Omental fat pad (tissue), 4 donors: ENCODE results near the gene DEFB129. TPM values are rescaled to one million over a fixed set of nuclear protein-coding genes. Genes with fewer than 3 reads are reported as not detected.
"Not testable (repeated sequence)": the region's sequence is repeated elsewhere in the genome, so short reads cannot be mapped to it uniquely, and the experiment has no call there.

Experiments
- ATAC-seq: fragments of 150-250 bp; one replicate; pipeline ENCODE4 v1.9.1; 2016; ENCODE audit warnings: mild to moderate bottlenecking, moderate library complexity; ENCODE audit not compliant: low FRiP score
- DNase-seq: peaks from one replicate; pipeline ENCODE4 v3.0.0-alpha.2; 2019; ENCODE audit warnings: low spot score
- CTCF ChIP-seq, 3 donors: fragments of 450-650 bp; IDR thresholded peaks; one replicate each; pipeline ENCODE4 v1.5.1; 2016 to 2017; ENCODE audit warnings: antibody characterized with exemption in 3 of 3, mild to moderate bottlenecking in 3 of 3, moderate library complexity in 2 of 3
- total RNA-seq, 4 donors: library from RNA; depleted of rRNA; stranded (reverse); fragments of >200 nt; gene quantifications; one replicate each; pipeline ENCODE4 v1.1.0, GENCODE V29; 2016

Gene DEFB129, protein sequence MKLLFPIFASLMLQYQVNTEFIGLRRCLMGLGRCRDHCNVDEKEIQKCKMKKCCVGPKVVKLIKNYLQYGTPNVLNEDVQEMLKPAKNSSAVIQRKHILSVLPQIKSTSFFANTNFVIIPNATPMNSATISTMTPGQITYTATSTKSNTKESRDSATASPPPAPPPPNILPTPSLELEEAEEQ
- not detected for total RNA-seq

GRCh38 chr20:226958-227357 is at the start of gene DEFB129:
DEFB129 (plus strand) TSS chr20:227258; CDS start chr20:227289, 31 bp downstream.
- ATAC-seq (no peak), DNase-seq (no peak)
- TF ChIP-seq CTCF (IDR thresholded peaks at IDR 0.05), result no peak

DNA sequence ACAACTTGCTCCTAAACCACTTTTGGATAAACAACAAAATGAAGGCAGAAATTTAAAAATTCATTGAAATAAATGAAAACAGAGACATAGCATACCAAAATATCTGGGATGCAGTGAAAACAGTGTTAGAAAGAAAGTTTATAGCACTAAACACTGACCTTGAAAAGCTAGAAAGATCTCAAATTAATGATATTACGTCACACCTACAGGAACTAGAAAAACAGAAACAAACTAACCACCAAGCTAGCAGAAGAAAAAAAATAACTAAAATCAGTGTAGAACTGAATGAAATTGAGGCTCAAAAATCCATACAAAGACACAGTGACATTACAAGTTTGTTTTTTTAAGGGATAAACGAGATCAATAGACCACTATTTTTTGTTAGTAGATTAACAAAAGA is 42.8 kb upstream of the DEFB129 start:
- no peak for DNase-seq
- no peak for TF ChIP-seq CTCF (IDR thresholded peaks at IDR 0.05)
- ATAC-seq, result no peak

DNA sequence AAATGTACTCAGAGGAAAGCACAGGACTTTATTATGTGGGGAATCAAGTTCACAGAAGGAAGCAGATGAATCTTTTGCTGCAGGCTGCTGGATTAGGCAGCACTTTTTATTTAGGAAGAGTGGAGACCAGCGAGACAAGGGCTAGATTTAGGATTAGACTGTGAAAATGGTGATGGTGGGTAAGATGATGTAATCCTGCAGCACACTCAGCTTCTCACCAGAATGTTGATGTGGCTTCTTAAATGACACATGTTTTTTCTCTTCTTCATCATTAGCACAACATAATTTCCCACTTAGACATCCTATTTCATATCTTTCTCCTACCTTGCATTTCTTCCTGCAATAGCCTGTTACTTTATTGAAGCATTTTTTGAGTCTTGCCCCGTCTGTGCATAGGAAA is 39.3 kb upstream of the DEFB129 start:
- ATAC-seq, result no peak
- DNase-seq, result no peak
- no peak for TF ChIP-seq CTCF (IDR thresholded peaks at IDR 0.05)

DNA sequence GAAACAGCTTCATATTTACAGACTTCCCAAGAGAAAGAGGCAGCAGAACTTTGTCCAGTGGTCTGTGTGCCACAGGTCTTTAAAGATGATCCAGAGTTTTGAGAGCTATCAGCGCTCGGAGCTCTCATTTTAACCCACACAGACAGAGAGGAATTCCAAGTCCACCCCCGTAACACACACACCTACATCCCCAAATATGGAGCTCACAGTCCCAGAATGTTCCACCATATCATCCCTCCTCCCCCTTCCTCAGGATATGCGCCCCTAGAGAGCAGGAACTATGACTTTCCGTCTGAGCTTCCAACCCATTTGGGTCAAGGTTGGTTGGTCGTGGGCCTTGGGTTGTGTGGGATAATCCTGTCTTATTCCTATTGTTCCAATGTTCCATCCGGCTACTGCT is 37.4 kb upstream of the DEFB129 start, which contains the start of gene DEFB128:
DEFB128 (minus strand) TSS at position 101 of the 400 bp plus-strand sequence; CDS start at position 13, 88 bp downstream.
- ATAC-seq (no peak), DNase-seq (no peak)
- no peak for TF ChIP-seq CTCF (IDR thresholded peaks at IDR 0.05)

DNA sequence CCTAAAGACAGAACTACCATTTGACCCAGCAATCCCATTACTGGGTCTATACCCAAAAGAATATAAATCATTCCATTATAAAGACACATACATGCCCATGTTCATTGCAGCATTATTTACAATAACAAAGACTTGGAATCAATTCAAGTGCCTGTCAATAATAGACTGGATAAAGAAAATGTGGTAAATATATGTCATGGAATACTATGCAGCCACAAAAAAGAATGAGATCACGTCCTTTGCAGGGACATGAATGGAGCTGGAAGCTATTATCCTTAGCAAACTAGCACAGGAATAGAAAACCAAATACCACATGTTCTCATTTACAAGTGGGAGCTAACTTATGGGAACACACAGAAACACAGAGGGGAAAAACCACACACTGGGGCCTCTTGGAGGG is 28.8 kb upstream of the DEFB129 start:
- TF ChIP-seq CTCF (IDR thresholded peaks at IDR 0.05), result no peak
- ATAC-seq, result no peak
- no peak for DNase-seq

- no peak for ATAC-seq
- no peak for TF ChIP-seq CTCF (IDR thresholded peaks at IDR 0.05)
- DNase-seq, result no peak
Observed at GRCh38 chr20:199996-200395, 27.1 kb upstream of the DEFB129 start.

- ATAC-seq, DNase-seq: not testable (repeated sequence)
Observed at GRCh38 chr20:203630-204029, 23.4 kb upstream of the DEFB129 start.
